GM06990 (cell line): ENCODE results near the gene SLC25A27.

Source experiments
- DNase-seq: peaks from one replicate; pipeline ENCODE4 v3.0.0-alpha.2; 2011; ENCODE audit not compliant: insufficient read length; ENCODE audit errors: extremely low read depth
- H3K27me3 ChIP-seq: replicated peaks from 2 replicates; pipeline ENCODE4 v1.6.0; 2011; ENCODE audit warnings: low read length; ENCODE audit not compliant: control insufficient read depth, insufficient read depth
- H3K36me3 ChIP-seq: 2 replicates; pipeline ENCODE4 v1.5.1; 2011; ENCODE audit warnings: low read length; ENCODE audit not compliant: control insufficient read depth, insufficient read depth
- H3K4me3 ChIP-seq: replicated peaks from 2 replicates; pipeline ENCODE4 v1.5.1; 2011; ENCODE audit warnings: low read depth, mild to moderate bottlenecking, control low read depth, low read length
- TF ChIP-seq, protein P1 (sequence below): IDR thresholded peaks from 2 replicates; pipeline ENCODE4 v1.5.1; 2011; ENCODE audit warnings: low read length, control low read depth, mild to moderate bottlenecking, inconsistent platforms; ENCODE audit not compliant: insufficient read depth, poor library complexity, severe bottlenecking

SLC25A27 gene

GRCh38 chr6:46632053-46632452, 20.7 kb upstream of the SLC25A27 start:
- DNase-seq = no peak
- no peaks in the 10 kb centered on the region for H3K36me3 ChIP-seq
- no peak overlapping the region for H3K4me3 ChIP-seq
- TF ChIP-seq, protein P1, sequence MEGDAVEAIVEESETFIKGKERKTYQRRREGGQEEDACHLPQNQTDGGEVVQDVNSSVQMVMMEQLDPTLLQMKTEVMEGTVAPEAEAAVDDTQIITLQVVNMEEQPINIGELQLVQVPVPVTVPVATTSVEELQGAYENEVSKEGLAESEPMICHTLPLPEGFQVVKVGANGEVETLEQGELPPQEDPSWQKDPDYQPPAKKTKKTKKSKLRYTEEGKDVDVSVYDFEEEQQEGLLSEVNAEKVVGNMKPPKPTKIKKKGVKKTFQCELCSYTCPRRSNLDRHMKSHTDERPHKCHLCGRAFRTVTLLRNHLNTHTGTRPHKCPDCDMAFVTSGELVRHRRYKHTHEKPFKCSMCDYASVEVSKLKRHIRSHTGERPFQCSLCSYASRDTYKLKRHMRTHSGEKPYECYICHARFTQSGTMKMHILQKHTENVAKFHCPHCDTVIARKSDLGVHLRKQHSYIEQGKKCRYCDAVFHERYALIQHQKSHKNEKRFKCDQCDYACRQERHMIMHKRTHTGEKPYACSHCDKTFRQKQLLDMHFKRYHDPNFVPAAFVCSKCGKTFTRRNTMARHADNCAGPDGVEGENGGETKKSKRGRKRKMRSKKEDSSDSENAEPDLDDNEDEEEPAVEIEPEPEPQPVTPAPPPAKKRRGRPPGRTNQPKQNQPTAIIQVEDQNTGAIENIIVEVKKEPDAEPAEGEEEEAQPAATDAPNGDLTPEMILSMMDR = no peak
- H3K27me3 ChIP-seq = no peaks in the 10 kb centered on the region

DNA sequence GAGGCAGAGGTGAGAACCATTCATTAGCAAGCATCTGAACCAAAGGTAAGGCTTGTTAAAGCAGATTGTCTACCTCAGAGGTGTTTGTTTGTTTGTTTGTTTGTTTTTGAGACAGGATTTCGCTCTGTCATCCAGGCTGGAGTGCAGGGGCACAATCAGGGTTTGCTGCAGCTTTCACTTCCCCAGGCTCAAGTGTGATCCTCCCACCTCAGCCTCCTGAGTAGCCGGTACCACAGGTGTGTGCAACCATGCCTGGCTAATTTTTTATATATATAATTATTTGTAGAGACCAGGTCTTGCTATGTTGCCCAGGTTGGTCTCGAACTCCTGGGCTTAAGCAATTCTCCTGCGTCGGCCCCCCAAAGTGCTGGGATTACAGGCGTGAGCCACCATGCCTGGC, 17.3 kb upstream of the SLC25A27 start:
- H3K27me3 ChIP-seq = no peaks in the 10 kb centered on the region
- no peaks in the 10 kb centered on the region for H3K36me3 ChIP-seq
- TF ChIP-seq, protein P1 = no peak
- DNase-seq = no peak
- no peak overlapping the region for H3K4me3 ChIP-seq

DNA sequence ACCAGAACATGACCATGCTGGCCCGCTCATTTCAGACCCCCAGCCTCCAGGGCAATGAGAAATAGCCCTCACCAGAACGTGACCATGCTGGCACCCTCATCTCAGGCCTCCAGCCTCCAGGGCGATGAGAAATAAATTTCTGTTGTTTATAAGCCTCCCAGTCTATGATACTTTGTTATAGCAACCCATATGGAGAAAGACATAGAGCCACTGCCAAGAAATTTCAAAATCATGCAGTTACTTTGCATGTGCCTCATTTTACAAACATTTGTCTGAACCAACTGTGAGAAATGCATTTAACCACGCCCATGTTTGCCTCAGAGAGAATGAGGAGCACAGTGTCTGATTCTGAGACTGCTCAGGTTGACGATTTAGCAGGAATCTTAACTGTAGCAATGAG, 15.6 kb upstream of the SLC25A27 start:
- TF ChIP-seq, protein P1 = no peak
- H3K4me3 ChIP-seq = no peak overlapping the region
- no peaks in the 10 kb centered on the region for H3K27me3 ChIP-seq
- no peaks in the 10 kb centered on the region for H3K36me3 ChIP-seq
- DNase-seq = no peak

DNA sequence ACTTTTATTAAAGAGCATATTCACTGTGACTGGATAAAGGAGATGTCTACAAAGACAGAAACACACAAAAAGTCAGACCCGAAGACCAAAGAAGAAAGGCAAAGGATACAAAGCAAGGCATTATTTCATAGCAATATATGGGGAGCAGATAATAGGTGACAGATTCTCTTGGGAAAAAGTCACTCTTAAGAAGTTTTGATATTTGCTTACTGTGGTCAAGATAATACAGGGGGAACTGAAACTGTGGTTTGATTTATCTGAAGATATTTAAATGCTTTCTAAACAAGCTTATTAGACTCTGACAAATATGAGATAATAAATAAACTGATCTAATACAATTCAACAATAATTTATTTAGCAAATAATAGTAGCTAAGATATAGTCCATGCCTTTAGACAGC, 14.8 kb upstream of the SLC25A27 start:
- no peaks in the 10 kb centered on the region for H3K36me3 ChIP-seq
- DNase-seq = no peak
- H3K27me3 ChIP-seq = no peaks in the 10 kb centered on the region; the same call in 1 of the 2 replicates
- TF ChIP-seq, protein P1 = no peak
- H3K4me3 ChIP-seq = no peak overlapping the region

DNA sequence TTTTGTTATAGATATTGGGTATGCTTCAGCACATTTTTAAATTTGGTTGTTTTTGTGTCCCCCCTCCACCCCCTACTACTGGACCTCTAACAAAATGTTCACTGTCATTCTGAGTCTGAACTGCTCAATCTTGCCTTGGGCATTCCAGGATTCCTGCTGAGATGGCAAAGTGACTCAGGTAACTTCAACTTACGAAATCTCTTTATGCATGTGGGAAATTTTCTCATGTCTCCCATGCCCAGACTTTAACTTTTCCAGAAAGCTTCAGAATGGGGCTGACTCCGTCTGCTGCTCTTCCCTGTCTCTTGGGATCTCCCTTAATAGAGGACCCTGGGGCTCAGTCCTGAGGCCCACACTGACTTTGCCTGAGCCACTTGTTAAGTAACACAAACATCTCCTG, 14.1 kb upstream of the SLC25A27 start:
- Histone ChIP-seq H3K36me3 (no peaks in the 10 kb centered on the region), H3K27me3 (no peaks in the 10 kb centered on the region; the same call in 1 of the 2 replicates), H3K4me3 (no peak overlapping the region)
- TF ChIP-seq, protein P1 = no peak
- no peak for DNase-seq

- H3K36me3 ChIP-seq = no peaks in the 10 kb centered on the region
- no peaks in the 10 kb centered on the region; the same call in 1 of the 2 replicates for H3K27me3 ChIP-seq
- no peak for DNase-seq
- TF ChIP-seq, protein P1 = no peak
- no peak overlapping the region for H3K4me3 ChIP-seq
Observed at GRCh38 chr6:46642928-46643751, 9.6 kb upstream of the SLC25A27 start.
